DMS114 treated with DMSO at 0.1 percent for 48 hours (cell line): ENCODE results near the gene HDAC11.
A peak's percentile ranks its signal among the peaks of the same experiment; 100 is the strongest.
"Not testable (repeated sequence)": the region's sequence is repeated elsewhere in the genome, so short reads cannot be mapped to it uniquely, and the experiment has no call there.

Experiments
- DNase-seq: peaks from one replicate; lab custom pipeline; 2025; ENCODE audit not compliant: unreplicated experiment; lab: John Stamatoyannopoulos, UW

The HDAC11 gene

DNA sequence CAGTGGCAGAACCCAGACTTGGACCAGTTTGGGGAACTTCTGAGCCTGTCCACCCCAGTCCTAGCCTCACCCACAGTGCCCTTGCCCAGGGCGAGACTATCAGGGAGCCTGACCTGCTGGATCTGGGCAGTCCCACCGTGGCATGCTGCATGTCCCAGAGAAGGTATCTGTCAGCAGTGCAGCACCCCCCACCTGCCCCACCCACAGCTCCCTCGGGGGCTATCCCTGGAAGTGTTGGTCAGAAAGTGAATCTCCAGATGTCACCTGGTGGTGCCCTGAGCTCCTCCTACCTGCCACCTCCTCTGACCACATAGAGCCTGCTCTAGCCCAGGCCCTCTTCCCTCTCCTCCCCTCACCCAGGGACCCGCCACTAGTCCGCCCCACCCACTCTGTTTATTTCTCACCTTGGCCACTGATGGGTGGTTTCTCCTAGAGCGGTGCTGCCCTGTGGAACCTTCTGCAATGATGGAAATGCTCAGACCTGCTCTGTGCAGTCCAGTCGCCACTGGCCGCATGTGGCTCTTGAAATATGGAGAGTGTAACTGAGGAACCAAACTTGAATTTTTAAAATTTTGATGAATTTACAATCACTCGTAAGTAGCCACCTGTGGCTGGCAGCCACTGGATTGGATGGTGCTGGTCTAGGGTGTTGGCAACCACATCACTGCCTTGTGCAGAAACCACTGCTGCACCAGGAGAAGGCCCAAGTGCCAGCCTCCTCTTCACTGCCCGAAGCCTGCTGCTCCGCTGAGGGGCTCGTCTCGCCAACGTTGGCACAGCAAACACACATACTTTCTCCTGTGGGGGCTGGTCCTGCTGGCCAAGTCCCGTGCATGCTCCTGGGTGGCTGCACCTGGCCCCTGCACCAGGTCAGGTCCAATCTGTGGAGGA is 13.1 kb downstream of the HDAC11 start:
- DNase-seq: no peak

DNA sequence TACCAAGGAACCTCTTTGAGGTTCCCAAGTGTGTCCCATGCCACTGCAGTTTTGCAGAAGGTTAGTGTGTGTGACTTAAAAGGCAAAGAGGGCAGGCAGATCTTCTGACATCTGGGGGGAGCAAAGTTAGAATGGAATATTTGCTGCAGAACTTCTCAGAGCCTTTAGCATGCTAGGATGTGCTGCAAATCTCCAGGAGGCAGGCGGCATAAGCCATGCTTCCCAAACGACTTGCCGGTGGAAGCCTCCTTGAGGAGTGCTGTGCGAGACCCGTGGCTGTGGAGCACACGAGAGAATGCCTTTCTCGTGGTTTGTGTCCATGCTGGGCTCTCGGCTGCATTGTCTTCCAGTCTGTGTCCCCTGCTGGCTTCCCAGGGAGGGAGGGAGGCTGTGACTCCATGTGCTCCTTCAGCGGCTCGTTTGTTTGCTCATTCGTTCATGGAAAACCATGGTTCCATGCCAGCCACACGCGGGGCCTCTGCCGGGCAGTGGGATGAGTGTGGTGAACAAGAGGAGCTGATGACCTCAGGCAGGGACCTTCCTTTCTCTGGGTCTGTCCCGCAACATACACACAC is 13.8 kb downstream of the HDAC11 start:
- DNase-seq: no peak

DNA sequence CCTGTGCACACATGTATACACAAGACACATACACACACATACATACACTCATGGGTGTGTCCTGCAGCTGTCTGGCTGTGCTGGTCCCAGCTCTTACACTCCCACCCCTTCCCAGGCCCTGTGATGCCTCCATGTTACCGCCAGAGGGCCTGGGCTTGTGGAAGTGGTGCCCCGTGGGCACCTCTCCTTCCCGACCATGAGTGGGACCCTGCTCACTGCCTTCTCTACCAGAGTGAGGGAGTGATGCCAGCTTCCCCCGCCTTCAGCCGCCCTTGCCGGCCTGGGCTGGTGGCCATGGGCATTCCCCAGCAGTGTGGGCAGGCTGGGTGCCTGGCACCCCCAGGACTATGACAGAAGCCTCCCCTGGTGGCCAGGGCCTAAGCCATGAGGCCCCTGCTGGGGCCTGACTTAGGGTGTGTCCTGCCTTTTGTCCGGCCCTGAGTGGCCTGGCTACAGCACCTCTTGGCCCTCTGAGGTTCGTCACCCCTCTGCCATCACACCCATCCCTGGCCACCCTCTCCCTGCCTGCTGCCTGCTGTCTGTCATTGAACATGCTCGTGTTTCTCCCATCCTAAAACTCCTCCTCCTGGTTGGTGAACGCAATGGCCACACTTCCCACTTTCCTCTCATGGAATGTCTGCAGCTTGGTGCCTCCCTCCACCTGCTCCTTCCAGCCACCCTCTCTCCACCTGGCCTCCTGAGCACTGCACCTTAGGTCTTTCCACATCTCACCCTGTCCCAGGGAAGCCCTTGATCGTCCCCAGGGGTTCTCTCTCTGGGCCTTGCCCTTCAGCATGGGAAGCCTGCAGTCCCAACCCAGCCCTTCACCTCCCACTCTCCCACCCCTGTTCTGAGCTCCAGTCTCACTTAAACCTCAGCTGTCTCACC is 14.6 kb downstream of the HDAC11 start:
- peak; percentile 11 for DNase-seq

DNA sequence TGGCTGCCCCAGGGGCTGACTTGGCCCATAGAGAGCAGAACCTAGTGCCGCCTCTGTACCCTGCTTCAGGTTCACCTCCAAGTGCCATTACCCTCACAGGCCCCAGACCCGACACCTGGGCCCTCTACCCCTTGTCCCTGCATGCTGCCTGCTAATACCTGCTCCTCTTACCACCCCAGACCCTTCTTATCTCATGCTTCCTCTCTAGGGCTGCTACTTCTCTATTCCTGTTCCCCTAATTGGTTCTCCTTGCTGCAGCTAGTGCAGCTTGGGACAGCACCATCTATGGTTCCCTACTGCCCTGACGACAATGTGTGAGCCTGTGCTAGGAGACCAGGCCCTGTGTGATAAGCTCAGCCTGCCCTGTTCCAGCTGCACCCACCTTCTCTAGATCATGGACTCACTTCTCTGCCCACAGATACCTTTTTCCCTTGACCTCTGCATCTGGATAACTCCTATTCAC is 15.3 kb downstream of the HDAC11 start:
- DNase-seq: no peak

DNA sequence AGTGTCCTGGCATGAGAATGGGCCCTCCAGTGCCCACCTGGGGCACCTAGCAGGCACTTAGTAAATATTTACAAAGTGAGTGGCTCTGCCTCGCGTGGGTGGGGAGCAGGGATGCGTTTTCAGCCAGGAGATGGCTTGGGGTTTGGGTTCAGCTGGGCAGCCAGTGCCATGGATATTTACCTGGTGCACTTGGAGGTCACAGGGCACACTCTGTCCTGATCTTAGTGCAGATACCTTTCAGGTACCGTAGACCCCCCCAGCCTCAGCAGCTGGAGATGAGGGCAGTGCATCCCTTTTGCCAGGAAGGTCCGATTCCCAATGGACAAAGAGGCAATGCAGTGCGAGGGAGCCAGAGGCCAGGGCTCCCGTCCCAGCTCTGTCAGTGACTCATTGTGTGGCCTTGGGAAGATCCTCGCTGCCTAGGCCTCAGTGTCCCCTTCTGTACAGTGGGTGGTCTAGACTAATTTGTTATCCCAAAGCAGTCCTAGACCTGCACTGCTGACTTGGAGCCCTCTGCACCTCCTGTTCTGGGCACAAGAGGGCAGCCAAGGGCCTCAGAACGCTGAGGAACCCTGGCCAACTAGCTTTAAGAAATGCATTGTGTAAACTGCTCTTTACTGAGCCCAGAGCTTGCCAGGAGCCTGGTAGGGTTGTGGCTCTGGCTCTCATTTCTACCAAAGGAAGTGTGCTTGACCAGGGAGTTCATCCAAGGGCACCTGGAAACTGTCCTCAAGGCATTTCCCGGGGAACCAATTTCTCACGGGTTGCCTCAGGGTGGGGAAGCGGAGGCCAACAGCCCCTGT is 16.0 kb downstream of the HDAC11 start:
- DNase-seq: peak; percentile 67

DNA sequence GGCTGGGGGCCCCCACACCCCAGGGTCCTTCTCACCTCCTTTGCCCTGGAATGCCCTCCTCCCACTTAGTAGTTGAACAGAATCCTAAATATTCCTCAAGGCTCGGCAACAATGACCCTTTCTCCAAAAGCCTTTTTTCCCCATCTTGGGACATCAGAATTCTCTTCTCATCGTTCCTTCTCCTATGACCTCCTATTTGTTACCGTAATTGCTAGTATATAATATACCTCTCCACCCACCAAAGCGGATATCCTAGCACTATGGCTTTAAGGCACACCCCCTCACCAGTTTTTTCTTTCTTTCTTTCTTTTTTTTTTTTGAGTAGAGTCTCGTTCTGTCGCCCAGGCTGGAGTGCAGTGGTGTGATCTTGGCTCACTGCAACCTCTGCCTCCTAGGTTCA is 16.8 kb downstream of the HDAC11 start:
- no peak for DNase-seq

DNA sequence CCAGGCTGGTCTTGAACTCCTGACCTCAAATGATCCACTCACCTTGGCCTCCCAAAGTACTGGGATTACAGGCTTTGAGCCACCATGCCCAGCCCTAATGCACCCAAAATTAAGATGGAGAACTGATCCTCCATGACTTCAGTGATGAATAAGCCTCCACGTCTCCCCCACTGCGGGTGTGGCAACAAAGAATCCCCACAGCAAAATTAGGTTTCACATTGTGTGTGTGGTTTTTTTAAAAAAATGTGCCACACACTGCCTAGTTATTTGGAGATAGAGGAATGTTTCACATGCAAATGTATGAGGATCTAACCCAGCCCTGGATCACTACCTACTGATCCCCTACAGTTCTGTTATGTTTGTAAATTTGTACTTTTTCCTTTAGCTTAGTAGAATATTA is 17.3 kb downstream of the HDAC11 start:
- DNase-seq: no peak

DNA sequence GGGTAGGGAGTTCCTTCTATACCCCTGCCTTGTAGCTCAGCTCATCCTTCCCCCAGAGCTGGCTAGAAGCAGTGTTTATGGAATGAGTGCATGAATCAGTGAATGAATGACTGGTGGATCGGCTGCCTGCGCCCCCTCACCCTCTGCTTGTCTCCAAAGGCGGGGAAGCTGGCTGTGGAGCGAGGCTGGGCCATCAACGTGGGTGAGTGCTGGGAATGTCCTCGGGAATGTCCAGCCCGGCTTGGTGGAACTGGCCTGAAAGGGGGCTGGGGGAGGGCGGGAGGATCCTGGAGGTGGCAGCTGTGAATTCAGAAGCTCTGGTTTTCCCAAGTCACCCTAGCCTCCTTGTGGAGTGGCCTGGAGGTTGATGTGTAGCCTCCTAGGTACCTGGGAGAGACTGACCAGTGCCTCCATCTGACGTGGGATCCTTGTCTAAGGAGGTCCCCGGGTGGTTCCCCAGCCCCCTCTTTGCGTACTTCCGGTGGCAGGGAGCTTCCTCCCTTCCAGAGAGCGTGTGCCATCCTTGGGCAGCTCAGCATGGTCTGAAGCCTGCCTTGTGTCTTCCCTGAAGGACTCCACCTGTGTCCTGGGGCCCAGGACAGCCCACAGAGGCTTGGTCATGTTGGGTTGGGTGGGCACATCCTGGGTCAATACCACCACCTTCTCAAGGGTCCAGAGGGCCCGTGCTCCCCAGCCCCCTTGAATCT is 18.4 kb downstream of the HDAC11 start:
- DNase-seq: no peak

DNA sequence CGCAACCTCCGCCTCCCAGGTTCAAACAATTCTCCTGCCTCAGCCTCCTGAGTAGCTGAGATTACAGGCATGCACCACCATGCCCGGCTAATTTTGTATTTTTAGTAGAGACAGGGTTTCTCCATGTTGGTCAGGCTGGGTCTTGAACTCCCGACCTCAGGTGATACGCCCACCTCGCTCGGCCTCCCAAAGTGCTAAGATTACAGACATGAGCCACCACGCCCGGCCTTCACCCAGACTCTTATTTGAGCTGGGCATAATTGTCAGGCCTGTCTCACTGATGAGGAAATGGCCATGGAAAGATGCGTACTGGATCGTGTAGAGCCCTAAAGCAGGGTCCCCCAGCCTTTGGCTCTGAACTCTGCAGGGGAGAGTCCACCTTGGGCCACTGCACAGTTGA is 19.1 kb downstream of the HDAC11 start:
- DNase-seq: not testable (repeated sequence)

DNA sequence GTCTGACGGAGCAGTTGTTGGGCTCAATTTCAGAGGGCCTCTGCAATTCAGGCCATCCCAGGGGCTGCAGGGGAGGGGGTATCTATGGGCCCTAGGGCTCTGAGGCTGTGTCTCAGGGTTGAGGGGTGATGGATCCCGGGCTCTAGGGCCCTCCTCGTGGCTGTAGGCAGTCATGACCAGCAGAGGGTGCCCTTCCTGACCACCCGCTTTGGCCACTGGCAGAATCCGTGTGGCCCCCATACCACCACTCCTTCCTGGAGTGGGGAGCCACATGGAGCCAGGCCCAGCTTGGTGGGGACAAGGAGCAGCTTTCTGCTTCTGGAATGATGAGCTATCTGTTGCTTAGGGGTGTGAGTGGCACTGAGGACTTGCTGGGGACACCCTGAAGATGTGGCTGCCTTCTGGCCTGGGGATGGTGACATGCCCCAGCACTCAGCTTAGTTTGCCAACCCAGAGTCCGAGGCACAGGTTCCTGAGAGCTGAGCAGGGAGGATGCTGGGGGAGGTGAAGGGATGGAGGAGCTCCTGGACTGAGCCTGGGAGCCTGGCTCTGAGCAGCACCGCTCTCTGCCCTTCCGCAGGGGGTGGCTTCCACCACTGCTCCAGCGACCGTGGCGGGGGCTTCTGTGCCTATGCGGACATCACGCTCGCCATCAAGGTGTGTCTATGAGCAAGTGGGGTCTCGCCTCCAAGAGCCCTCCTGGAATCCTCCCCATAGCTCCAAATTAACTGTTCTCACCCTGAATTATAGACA is 20.2 kb downstream of the HDAC11 start:
- no peak for DNase-seq

DNA sequence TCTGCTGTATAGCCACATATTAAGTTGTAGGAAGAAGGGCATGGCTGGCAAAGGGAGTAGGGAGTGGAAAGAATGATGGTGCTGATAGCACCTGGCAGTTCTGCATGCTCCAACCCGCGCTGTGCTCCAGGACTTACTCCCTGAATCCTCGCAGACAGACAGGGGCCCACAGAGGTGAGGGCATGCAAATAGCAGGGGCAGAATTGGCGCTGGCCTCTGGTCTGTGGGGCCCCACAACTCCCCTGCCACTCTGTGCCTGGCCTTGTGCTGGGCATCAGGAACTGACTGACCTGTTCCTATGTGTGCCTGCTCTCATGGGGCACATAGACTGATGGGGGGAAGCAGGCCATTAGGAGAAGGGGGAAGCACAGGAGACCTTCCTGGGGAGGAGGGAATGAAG is 20.9 kb downstream of the HDAC11 start:
- no peak for DNase-seq

DNA sequence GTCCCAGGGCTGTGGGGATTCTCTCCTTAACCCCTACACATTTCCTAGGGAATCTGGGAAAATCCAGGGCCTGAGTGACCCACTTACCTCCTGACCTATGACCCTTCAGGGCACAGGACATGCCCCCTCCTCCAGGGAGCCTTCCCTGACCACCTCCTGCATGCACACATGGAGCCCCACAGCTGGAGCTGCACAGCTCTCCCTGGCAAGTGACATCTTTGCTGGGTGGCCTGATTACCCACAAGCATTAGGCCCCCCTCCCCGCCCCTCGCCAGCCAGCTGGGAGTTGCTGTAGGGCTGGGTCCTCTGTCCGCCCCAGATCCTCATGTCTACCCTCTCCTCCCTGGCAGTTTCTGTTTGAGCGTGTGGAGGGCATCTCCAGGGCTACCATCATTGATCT is 21.4 kb downstream of the HDAC11 start:
- no peak for DNase-seq

DNA sequence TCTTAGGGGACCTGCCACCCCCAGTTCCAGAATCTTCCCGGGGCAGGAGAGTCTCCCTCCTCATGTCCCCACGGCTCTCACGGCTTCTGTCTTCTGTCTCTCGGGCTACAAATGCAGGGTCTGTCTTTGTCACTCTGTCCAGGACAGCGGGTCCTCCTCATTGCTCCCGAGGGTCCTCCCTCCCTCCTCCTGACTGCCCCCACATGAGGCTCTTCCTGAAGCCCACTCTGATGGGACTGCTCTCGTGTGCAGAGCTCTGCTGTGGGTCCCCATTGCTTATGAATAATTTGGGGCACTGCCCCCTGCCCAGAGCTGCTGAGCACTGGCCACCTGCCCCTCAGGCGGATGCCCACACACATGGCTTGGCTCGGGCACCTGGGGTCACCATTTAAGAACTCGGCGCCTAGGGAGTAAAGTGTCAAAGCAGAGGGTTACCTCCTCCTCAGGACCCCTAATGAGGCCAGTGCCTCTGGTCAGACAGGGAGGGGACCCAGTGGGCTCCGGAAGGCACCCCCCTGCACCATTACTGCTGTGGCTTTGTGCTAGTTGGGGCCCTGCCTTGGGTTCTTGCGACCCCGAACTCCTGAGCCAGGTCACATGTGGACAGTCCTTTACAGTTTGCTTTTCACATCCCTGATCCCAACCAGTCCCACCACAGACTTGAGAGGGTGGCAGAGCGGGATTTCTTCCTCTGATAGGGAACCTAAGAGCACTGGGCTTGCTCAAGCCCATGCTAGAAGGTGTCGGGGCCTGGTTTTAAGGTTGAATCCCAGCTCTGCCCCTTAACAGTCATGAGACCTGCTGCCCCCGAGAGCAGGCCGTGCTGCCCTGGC is 22.1 kb downstream of the HDAC11 start:
- DNase-seq: no peak

DNA sequence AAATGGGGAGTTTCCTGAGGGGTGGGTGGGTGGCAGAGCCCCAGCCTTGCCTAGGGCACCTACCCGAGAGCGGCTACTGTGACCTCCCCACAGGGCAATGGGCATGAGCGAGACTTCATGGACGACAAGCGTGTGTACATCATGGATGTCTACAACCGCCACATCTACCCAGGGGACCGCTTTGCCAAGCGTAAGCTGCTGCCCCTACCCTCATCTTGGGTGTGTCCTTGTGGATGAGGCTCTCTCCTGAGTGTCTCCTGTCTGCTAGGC is 22.6 kb downstream of the HDAC11 start:
- no peak for DNase-seq

DNA sequence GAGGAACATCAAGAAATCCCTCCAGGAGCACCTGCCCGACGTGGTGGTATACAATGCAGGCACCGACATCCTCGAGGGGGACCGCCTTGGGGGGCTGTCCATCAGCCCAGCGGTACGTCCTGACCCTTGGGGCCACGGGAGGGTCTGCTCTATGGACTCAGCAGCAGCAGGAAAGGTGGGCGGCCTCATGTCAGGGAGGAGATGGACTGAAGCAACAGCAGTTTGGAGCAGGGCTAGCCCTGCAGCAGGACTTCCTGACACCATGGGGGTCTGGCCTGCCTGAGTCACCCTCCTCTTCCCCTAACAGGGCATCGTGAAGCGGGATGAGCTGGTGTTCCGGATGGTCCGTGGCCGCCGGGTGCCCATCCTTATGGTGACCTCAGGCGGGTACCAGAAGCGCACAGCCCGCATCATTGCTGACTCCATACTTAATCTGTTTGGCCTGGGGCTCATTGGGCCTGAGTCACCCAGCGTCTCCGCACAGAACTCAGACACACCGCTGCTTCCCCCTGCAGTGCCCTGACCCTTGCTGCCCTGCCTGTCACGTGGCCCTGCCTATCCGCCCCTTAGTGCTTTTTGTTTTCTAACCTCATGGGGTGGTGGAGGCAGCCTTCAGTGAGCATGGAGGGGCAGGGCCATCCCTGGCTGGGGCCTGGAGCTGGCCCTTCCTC is 24.2 kb downstream of the HDAC11 start:
- no peak for DNase-seq

DNA sequence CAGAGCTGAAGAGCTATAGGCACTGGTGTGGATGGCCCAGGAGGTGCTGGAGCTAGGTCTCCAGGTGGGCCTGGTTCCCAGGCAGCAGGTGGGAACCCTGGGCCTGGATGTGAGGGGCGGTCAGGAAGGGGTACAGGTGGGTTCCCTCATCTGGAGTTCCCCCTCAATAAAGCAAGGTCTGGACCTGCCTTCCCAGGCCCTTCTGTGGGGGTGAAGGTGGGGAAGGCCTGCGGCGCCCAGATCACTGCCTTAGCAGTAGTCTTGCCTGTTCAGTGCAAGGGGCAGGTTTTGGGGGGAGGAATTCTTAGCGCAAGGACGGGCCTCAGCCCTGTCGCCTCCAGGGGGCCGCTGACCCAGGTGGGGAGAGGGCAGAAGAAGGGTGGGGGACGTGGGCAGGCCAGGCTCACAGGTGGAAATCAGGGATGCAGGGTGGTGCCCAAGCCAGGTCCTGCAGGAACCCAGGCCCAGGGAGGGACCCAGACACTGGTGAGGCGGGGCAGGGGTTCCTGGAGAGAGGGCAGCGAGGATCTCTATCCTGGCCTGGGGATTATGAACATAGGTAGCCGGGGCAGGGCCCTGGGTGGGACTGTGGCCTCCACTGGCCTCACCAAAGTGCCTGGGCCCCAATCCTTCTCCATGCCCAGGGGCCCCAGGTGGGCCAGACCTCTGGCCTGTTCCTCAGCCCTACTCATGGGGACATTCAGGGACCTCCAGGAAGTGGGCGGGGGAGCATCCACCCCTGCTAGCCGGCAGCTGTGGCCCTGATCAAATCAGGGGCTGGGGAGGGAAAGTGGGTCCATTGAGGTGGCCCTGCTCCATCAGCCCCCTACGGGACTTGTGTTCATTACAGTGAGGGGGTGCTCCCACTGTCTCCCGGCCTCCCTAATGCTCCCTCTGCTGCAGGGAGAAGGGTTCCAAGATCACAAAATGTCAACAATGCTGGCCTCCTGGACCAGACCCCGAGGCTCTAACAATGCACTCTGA is 25.3 kb downstream of the HDAC11 start:
- no peak for DNase-seq

DNA sequence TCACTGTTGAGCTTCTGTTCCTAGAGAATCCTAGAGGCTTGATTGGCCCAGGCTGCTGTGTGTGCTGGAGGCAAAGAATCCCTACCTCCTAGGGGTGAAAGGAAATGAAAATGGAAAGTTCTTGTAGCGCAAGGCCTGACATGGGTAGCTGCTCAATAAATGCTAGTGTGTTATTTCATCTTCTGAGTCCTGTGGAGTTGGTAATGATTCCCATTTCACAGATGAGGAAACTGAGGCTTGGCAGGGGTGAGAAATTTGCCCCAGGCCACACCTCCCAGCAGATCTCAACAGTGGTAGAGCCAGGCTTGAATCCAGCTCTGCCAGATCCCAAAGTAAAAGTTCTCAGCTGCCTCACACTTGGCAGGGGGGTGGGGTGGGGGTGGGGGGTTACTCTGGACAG is 26.1 kb downstream of the HDAC11 start:
- DNase-seq: no peak
